Liver (tissue), 9 donors: Measurements from ENCODE around the gene DRG2. TPM values are rescaled to one million over a fixed set of nuclear protein-coding genes. Genes with fewer than 3 reads are reported as not detected.

Source experiments
- DNase-seq: peaks from one replicate; pipeline ENCODE4 v3.0.0-alpha.2; 2017; ENCODE audit warnings: low spot score
- H3K27ac ChIP-seq, 2 donors: one replicate each; pipeline ENCODE4 v1.7.0; 2013; ENCODE audit warnings: inconsistent platforms in 2 of 2, low read length in 2 of 2, control low read depth in 1 of 2, low read depth in 1 of 2, mild to moderate bottlenecking in 1 of 2
- H3K27me3 ChIP-seq, 4 donors: one replicate each; pipeline versions ENCODE4 v1.6.1 to v1.7.0; 2013; ENCODE audit warnings: low read length in 3 of 4, inconsistent platforms in 1 of 4, mild to moderate bottlenecking in 1 of 4, moderate library complexity in 1 of 4; ENCODE audit not compliant: control insufficient read depth in 4 of 4, insufficient read depth in 4 of 4
- H3K36me3 ChIP-seq, 4 donors: one replicate each; pipeline versions ENCODE4 v1.6.1 to v1.7.0; 2013; ENCODE audit warnings: low read length in 3 of 4, mild to moderate bottlenecking in 3 of 4, low read depth in 1 of 4, moderate library complexity in 1 of 4; ENCODE audit not compliant: control insufficient read depth in 4 of 4, insufficient read depth in 3 of 4
- H3K4me1 ChIP-seq, 4 donors: one replicate each; pipeline versions ENCODE4 v1.6.1 to v1.7.0; 2013; ENCODE audit warnings: low read length in 3 of 4, mild to moderate bottlenecking in 3 of 4, moderate library complexity in 1 of 4; ENCODE audit not compliant: control insufficient read depth in 4 of 4, insufficient read depth in 4 of 4
- H3K4me3 ChIP-seq, 3 donors: one replicate each; pipeline versions ENCODE4 v1.6.1 to v1.7.0; 2013; ENCODE audit warnings: low read length in 3 of 3, control low read depth in 1 of 3, low read depth in 1 of 3, mild to moderate bottlenecking in 1 of 3
- H3K9ac ChIP-seq, 2 donors: one replicate each; pipeline ENCODE4 v1.7.0; 2013; ENCODE audit warnings: low read length in 2 of 2, mild to moderate bottlenecking in 2 of 2, moderate library complexity in 2 of 2, control low read depth in 1 of 2, low read depth in 1 of 2
- H3K9me3 ChIP-seq, 4 donors: one replicate each; pipeline versions ENCODE4 v1.6.1 to v1.7.0; 2013; ENCODE audit warnings: low read length in 3 of 4; ENCODE audit not compliant: control insufficient read depth in 4 of 4
- EGR1 ChIP-seq, 2 donors: IDR thresholded peaks; 2 replicates each; pipeline ENCODE4 v1.6.1; 2016 to 2018; ENCODE audit warnings: antibody characterized with exemption in 2 of 2, low read depth in 2 of 2
- FOXA2 ChIP-seq: IDR thresholded peaks from 2 replicates; pipeline ENCODE4 v1.6.1; 2016; ENCODE audit warnings: antibody characterized with exemption
- GABPA ChIP-seq, 2 donors: IDR thresholded peaks in 1 of 2; conservative IDR thresholded peaks in 1 of 2; 2 replicates each; pipeline ENCODE4 v1.6.1; 2016; ENCODE audit warnings: antibody characterized with exemption in 2 of 2, mild to moderate bottlenecking in 1 of 2, moderate library complexity in 1 of 2
- HNF4A ChIP-seq, 2 donors: conservative IDR thresholded peaks; 2 replicates each; pipeline ENCODE4 v1.6.1; 2016; ENCODE audit warnings: antibody characterized with exemption in 2 of 2, mild to moderate bottlenecking in 2 of 2
- HNF4G ChIP-seq: IDR thresholded peaks from 2 replicates; pipeline ENCODE4 v1.6.1; 2016; ENCODE audit warnings: antibody characterized with exemption
- JUND ChIP-seq, 2 donors: IDR thresholded peaks; 2 replicates each; pipeline ENCODE4 v1.6.1; 2016; ENCODE audit warnings: antibody characterized with exemption in 2 of 2
- NR2F2 ChIP-seq: IDR thresholded peaks from 2 replicates; pipeline ENCODE4 v1.6.1; 2016; ENCODE audit warnings: antibody characterized with exemption
- RAD21 ChIP-seq, 2 donors: IDR thresholded peaks; 2 replicates each; pipeline ENCODE4 v1.6.1; 2016; ENCODE audit warnings: antibody characterized with exemption in 2 of 2, mild to moderate bottlenecking in 2 of 2
- RXRA ChIP-seq, 2 donors: IDR thresholded peaks; 2 replicates each; pipeline ENCODE4 v1.6.1; 2017 to 2018; ENCODE audit warnings: antibody characterized with exemption in 2 of 2, mild to moderate bottlenecking in 1 of 2
- TAF1 ChIP-seq: conservative IDR thresholded peaks from 2 replicates; pipeline ENCODE4 v1.6.1; 2016; ENCODE audit warnings: antibody characterized with exemption, mild to moderate bottlenecking
- YY1 ChIP-seq: IDR thresholded peaks from 2 replicates; pipeline ENCODE4 v1.6.1; 2016; ENCODE audit warnings: antibody characterized with exemption, mild to moderate bottlenecking
- WGBS: extraction: QIAGEN DNeasy Blood & Tissue Kit; methylation state at CpG from one replicate; pipeline ENCODE4 v1.1.7; 2013; 5-methylcytosine and 5-hydroxymethylcytosine counted together
- polyA plus RNA-seq, 2 donors: library from polyadenylated mRNA; stranded (reverse) in 1 of 2; unstranded in 1 of 2; fragments of 200-250 nt in 1 of 2; fragments of >200 nt in 1 of 2; fragmentation: Nextera tagmentation in 1 of 2; extraction: Ambion mirVana in 1 of 2; gene quantifications; one replicate each; pipeline versions ENCODE4 v1.2.1 to v1.2.3, GENCODE V29; 2013 to 2015
- total RNA-seq, 2 donors: library from RNA; depleted of rRNA; stranded (reverse); fragments of >200 nt; gene quantifications; one replicate each; pipeline ENCODE4 v1.2.3, GENCODE V29; 2014
- TF ChIP-seq, protein P1 (sequence below): IDR thresholded peaks from 2 replicates; pipeline ENCODE4 v1.6.1; 2016; ENCODE audit warnings: antibody characterized with exemption
- TF ChIP-seq, protein P2 (sequence below): fragments of 150-350 bp; IDR thresholded peaks from 2 replicates; pipeline ENCODE4 v1.5.1; 2017; ENCODE audit warnings: improper control_type of control experiment, low read depth, low read length; ENCODE audit not compliant: missing input control
- TF ChIP-seq, protein P3 (sequence below): IDR thresholded peaks from 2 replicates; pipeline ENCODE4 v1.6.1; 2016; ENCODE audit warnings: antibody characterized with exemption
- TF ChIP-seq, protein P4 (sequence below): IDR thresholded peaks from 2 replicates; pipeline ENCODE4 v1.6.1; 2016; ENCODE audit warnings: antibody characterized with exemption, mild to moderate bottlenecking
- TF ChIP-seq, protein P5 (sequence below): IDR thresholded peaks from 2 replicates; pipeline ENCODE4 v1.6.1; 2016; ENCODE audit warnings: antibody characterized with exemption
- donor health status: healthy.
- donor health status: healthy.
- donor health status: healthy.
- donor health status: healthy.
- donor health status: healthy.

DRG2 gene
- total and polyA plus RNA-seq, 4 donors: 10.9 to 24.9 (median 18.6) TPM

DNA sequence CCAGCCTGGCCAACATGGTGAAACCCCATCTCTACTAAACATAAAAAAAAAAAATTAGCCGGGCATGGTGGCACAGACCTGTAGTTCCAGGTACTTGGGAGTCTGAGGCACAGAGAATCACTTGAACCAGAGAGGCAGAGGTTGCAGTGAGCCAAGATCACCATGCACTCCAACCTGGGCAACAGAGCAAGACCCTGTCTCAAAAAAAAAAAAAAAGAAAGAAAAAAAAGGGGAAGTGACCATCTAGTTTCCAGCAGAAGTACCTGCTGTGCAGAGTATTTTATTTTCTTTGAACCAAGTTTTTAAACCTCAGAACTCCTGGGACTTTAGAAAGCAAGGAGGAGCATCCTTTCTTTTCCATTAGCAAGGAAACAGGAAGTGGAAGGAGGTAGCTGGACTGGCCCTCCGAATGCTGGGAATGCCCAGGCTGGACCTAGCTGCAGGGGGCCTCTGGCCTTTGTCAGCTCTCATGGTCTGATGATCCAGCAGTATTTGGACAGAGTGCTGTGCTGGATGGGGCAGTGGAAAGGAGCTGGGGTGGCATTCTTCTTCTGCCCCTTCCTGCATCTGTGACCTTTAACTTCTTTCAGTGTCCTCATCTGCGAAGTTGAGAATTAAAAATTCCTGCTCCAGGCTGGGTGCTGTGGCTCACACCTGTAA, 41.9 kb upstream of the DRG2 start:
- no peak for DNase-seq
- no peak overlapping the region for H3K4me3 ChIP-seq
- no peaks in the 10 kb centered on the region for H3K9me3 ChIP-seq
- no peaks in the 10 kb centered on the region for H3K27me3 ChIP-seq
- 85% methylated on average over 3 of the region's 3 CpGs for WGBS
- no peak overlapping the region for H3K27ac ChIP-seq
- peaks cover under 1 to 7% (median 3%) of the 10 kb centered on the region in 4 donors for H3K4me1 ChIP-seq
- TF ChIP-seq, protein P1, sequence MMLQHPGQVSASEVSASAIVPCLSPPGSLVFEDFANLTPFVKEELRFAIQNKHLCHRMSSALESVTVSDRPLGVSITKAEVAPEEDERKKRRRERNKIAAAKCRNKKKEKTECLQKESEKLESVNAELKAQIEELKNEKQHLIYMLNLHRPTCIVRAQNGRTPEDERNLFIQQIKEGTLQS: no peak
- TF ChIP-seq, protein P2, sequence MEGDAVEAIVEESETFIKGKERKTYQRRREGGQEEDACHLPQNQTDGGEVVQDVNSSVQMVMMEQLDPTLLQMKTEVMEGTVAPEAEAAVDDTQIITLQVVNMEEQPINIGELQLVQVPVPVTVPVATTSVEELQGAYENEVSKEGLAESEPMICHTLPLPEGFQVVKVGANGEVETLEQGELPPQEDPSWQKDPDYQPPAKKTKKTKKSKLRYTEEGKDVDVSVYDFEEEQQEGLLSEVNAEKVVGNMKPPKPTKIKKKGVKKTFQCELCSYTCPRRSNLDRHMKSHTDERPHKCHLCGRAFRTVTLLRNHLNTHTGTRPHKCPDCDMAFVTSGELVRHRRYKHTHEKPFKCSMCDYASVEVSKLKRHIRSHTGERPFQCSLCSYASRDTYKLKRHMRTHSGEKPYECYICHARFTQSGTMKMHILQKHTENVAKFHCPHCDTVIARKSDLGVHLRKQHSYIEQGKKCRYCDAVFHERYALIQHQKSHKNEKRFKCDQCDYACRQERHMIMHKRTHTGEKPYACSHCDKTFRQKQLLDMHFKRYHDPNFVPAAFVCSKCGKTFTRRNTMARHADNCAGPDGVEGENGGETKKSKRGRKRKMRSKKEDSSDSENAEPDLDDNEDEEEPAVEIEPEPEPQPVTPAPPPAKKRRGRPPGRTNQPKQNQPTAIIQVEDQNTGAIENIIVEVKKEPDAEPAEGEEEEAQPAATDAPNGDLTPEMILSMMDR: no peak
- TF ChIP-seq HNF4G: no peak
- TF ChIP-seq NR2F2: no peak
- TF ChIP-seq RXRA (IDR thresholded peaks at IDR 0.05): no peak
- no peak for TF ChIP-seq JUND (IDR thresholded peaks at IDR 0.05)
- TF ChIP-seq EGR1 (IDR thresholded peaks at IDR 0.05; ENCODE audit: low read depth in 2 of 2): no peak
- TF ChIP-seq, protein P3, sequence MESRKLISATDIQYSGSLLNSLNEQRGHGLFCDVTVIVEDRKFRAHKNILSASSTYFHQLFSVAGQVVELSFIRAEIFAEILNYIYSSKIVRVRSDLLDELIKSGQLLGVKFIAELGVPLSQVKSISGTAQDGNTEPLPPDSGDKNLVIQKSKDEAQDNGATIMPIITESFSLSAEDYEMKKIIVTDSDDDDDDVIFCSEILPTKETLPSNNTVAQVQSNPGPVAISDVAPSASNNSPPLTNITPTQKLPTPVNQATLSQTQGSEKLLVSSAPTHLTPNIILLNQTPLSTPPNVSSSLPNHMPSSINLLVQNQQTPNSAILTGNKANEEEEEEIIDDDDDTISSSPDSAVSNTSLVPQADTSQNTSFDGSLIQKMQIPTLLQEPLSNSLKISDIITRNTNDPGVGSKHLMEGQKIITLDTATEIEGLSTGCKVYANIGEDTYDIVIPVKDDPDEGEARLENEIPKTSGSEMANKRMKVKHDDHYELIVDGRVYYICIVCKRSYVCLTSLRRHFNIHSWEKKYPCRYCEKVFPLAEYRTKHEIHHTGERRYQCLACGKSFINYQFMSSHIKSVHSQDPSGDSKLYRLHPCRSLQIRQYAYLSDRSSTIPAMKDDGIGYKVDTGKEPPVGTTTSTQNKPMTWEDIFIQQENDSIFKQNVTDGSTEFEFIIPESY: no peak
- TF ChIP-seq GABPA (IDR thresholded peaks at IDR 0.05 in 1 of 2, conservative IDR thresholded peaks at IDR 0.05 in 1 of 2): no peak
- TF ChIP-seq, protein P4, sequence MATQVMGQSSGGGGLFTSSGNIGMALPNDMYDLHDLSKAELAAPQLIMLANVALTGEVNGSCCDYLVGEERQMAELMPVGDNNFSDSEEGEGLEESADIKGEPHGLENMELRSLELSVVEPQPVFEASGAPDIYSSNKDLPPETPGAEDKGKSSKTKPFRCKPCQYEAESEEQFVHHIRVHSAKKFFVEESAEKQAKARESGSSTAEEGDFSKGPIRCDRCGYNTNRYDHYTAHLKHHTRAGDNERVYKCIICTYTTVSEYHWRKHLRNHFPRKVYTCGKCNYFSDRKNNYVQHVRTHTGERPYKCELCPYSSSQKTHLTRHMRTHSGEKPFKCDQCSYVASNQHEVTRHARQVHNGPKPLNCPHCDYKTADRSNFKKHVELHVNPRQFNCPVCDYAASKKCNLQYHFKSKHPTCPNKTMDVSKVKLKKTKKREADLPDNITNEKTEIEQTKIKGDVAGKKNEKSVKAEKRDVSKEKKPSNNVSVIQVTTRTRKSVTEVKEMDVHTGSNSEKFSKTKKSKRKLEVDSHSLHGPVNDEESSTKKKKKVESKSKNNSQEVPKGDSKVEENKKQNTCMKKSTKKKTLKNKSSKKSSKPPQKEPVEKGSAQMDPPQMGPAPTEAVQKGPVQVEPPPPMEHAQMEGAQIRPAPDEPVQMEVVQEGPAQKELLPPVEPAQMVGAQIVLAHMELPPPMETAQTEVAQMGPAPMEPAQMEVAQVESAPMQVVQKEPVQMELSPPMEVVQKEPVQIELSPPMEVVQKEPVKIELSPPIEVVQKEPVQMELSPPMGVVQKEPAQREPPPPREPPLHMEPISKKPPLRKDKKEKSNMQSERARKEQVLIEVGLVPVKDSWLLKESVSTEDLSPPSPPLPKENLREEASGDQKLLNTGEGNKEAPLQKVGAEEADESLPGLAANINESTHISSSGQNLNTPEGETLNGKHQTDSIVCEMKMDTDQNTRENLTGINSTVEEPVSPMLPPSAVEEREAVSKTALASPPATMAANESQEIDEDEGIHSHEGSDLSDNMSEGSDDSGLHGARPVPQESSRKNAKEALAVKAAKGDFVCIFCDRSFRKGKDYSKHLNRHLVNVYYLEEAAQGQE: no peak
- no peak for TF ChIP-seq RAD21 (IDR thresholded peaks at IDR 0.05)
- TF ChIP-seq, protein P5, sequence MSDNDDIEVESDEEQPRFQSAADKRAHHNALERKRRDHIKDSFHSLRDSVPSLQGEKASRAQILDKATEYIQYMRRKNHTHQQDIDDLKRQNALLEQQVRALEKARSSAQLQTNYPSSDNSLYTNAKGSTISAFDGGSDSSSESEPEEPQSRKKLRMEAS: no peak
- TF ChIP-seq YY1: no peak
- no peak for TF ChIP-seq TAF1
- TF ChIP-seq FOXA2: no peak
- TF ChIP-seq HNF4A (conservative IDR thresholded peaks at IDR 0.05): no peak
- peaks cover 0 to 10% (median 6%) of the 10 kb centered on the region in 4 donors for H3K36me3 ChIP-seq
- no peak overlapping the region for H3K9ac ChIP-seq
